SK-N-MC (cell line): ENCODE data around the gene DDX3X.

Source experiments
- EZH2 ChIP-seq: fragments of 200-600 bp; sonication (generic); IDR thresholded peaks from one replicate; pipeline ENCODE4 v1.6.1; 2017; ENCODE audit warnings: antibody characterized with exemption
- POLR2AphosphoS5 ChIP-seq: IDR thresholded peaks from 2 replicates; pipeline ENCODE4 v1.6.1; 2012; ENCODE audit warnings: mild to moderate bottlenecking, low read depth, low read length, borderline replicate concordance

DNA sequence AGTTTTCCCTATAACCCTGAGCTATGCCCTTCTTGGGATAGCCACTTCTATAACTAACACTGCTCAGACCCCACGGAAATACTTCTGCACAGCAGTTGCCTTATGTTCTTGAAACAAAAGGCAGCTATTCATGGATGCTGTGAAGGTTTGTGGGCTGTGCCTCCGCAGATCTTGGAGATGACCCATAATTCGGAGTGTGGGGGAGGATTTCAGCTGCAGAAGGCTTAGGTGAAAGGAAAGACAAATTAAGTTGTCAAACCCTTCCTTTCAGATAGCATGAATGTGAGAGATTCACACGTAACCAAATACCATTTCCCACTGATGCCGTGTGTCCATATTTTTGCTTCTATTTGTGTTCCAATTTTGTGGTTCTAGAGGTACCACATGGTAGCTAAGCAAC lies 75.0 kb downstream of the DDX3X start:
- TF ChIP-seq POLR2AphosphoS5 (no peak), EZH2 (no peak)
